K562 (cell line): ENCODE results near the gene TANGO6. TPM values are rescaled to one million over a fixed set of nuclear protein-coding genes. Genes with fewer than 3 reads are reported as not detected.

Source experiments
- ATAC-seq: fragments of 200-7000 bp; cut with Tn5 transposase; 3 replicates; pipeline ENCODE4 v1.9.1; 2020; ENCODE audit warnings: moderate library complexity
- BruUV-seq: library from RNA; stranded (reverse); fragments of 400-500 nt; replicated peaks from 2 replicates; lab custom pipeline; 2021; lab: Mats Ljungman, UMichigan
- CTCF ChIA-PET: fragments of 300-600 bp; formaldehyde crosslinking; extraction: SDS; loops from one replicate; lab custom pipeline; 2021; ENCODE audit warnings: low intra/inter-chr PET ratio; lab: Yijun Ruan, JAX
- POLR2A ChIA-PET: fragments of 300-600, 350-650 bp; sonication (Branson Sonifier 250); formaldehyde crosslinking; extraction: SDS; loops from one replicate; lab custom pipeline; 2021; ENCODE audit warnings: antibody characterized with exemption, inconsistent platforms; lab: Yijun Ruan, JAX
- DNase-seq, 4 experiments: peaks; one replicate each; pipeline versions ENCODE4 v3.0.0 to v3.0.0-alpha.2; 2011 to 2018; ENCODE audit warnings: low spot score in 3 of 4, mixed read lengths in 3 of 4; ENCODE audit errors: extremely low read depth in 1 of 4
- FAIRE-seq: peaks from 2 replicates; lab custom pipeline; 2011; peaks lifted over from hg19 to GRCh38; lab: Jason Lieb, UNC
- H2AFZ ChIP-seq: 2 replicates; pipeline ENCODE4 v1.6.0; 2011; ENCODE audit warnings: low read depth, low read length, control low read depth, inconsistent platforms
- H3K27ac ChIP-seq: fragments of 200-600 bp; 3 replicates; pipeline ENCODE4 v1.8.0; 2011; ENCODE audit warnings: low read depth, mild to moderate bottlenecking, control low read depth, inconsistent platforms, low read length, moderate library complexity, mixed read lengths; ENCODE audit errors: extremely low read depth
- H3K27me3 ChIP-seq, 2 experiments: fragments of 300-600 bp in 1 of 2; 2 replicates in 1 of 2; 3 replicates in 1 of 2; pipeline versions ENCODE4 v1.6.0 to v1.8.0; 2011; ENCODE audit warnings: inconsistent platforms in 2 of 2, low read length in 2 of 2, mild to moderate bottlenecking in 1 of 2, mixed read lengths in 1 of 2, moderate library complexity in 1 of 2; ENCODE audit not compliant: control insufficient read depth in 2 of 2, insufficient read depth in 2 of 2
- H3K36me3 ChIP-seq: fragments of 300-600 bp; 3 replicates; pipeline ENCODE4 v1.8.0; 2011; ENCODE audit warnings: mild to moderate bottlenecking, low read length, inconsistent platforms; ENCODE audit not compliant: control insufficient read depth, insufficient read depth
- H3K4me1 ChIP-seq, 2 experiments: fragments of 200-600 bp in 1 of 2; replicated peaks in 1 of 2; 2 replicates in 1 of 2; 3 replicates in 1 of 2; pipeline versions ENCODE4 v1.5.1 to v1.8.0; 2011; ENCODE audit warnings: inconsistent platforms in 2 of 2, low read length in 2 of 2, mild to moderate bottlenecking in 1 of 2, mixed read lengths in 1 of 2, moderate library complexity in 1 of 2; ENCODE audit not compliant: control insufficient read depth in 2 of 2, insufficient read depth in 2 of 2
- H3K4me2 ChIP-seq: 2 replicates; pipeline ENCODE4 v1.6.1; 2011; ENCODE audit warnings: low read length, control low read depth, inconsistent platforms, mixed read lengths; ENCODE audit not compliant: insufficient read depth
- H3K4me3 ChIP-seq: fragments of 200-600 bp; sonication (generic), shearing (Covaris generic); 2 replicates; pipeline ENCODE4 v1.5.1; 2016; ENCODE audit warnings: control low read depth, inconsistent platforms
- H3K79me2 ChIP-seq: fragments of 200-600 bp; 3 replicates; pipeline ENCODE4 v1.8.0; 2011; ENCODE audit warnings: low read length, inconsistent platforms; ENCODE audit not compliant: control insufficient read depth, insufficient read depth
- H3K9ac ChIP-seq, 2 experiments: 2 replicates each; pipeline versions ENCODE4 v1.6.0 to v1.6.1; 2011; ENCODE audit warnings: low read depth in 2 of 2, low read length in 2 of 2, control low read depth in 1 of 2, inconsistent platforms in 1 of 2, mild to moderate bottlenecking in 1 of 2, mixed read lengths in 1 of 2; ENCODE audit not compliant: insufficient read depth in 1 of 2
- H3K9me1 ChIP-seq: one replicate; pipeline ENCODE4 v1.6.0; 2011; ENCODE audit warnings: inconsistent platforms, mild to moderate bottlenecking, low read length, moderate library complexity; ENCODE audit not compliant: control insufficient read depth, insufficient read depth
- H3K9me3 ChIP-seq: replicated peaks from 2 replicates; pipeline ENCODE4 v1.5.1; 2011; ENCODE audit warnings: low read depth, low read length, inconsistent platforms; ENCODE audit not compliant: control insufficient read depth, insufficient read depth
- H4K20me1 ChIP-seq: replicated peaks from 2 replicates; pipeline ENCODE4 v1.6.1; 2011; ENCODE audit warnings: low read length, inconsistent platforms, mixed read lengths; ENCODE audit not compliant: control insufficient read depth, insufficient read depth
- KLF1 ChIP-seq: fragments of 450-650 bp; IDR thresholded peaks from 2 replicates; pipeline ENCODE4 v1.6.1; 2016; ENCODE audit warnings: missing genetic modification characterization, missing compliant biosample characterization
- POLR2G ChIP-seq: fragments of 200-400 bp; formaldehyde crosslinking; IDR thresholded peaks from 2 replicates; pipeline ENCODE4 v1.6.1; 2017; ENCODE audit warnings: low read depth, mild to moderate bottlenecking, antibody characterized with exemption, low read length, moderate library complexity
- POLR3G ChIP-seq: IDR thresholded peaks from 2 replicates; pipeline ENCODE4 v1.6.1; 2011; ENCODE audit not compliant: insufficient read length, insufficient replicate concordance; ENCODE audit errors: extremely low read depth
- SUPT5H ChIP-seq: fragments of 450-650 bp; IDR thresholded peaks from 2 replicates; pipeline ENCODE4 v1.6.1; 2016
- ZNF384 ChIP-seq: IDR thresholded peaks from 2 replicates; pipeline ENCODE4 v1.6.1; 2012; ENCODE audit warnings: low read depth, low read length, improper control_type of control experiment
- WGBS: fragments of 100-300 bp; shearing (Covaris generic); methylation state at CpG from one replicate; pipeline ENCODE4 v1.1.6; 2016; ENCODE audit warnings: low coverage, mixed read lengths; ENCODE audit not compliant: insufficient coverage; ENCODE audit errors: missing lambda C conversion rate; 5-methylcytosine and 5-hydroxymethylcytosine counted together
- in situ Hi-C: fragments of 300-500 bp; cut with MboI; formaldehyde crosslinking; loops from 4 replicates; pipeline ENCODE4 v1.15.0; 2018; ENCODE audit warnings: inconsistent platforms, mixed read lengths
- intact Hi-C: fragments of 100-400 bp; cut with micrococcal nuclease; formaldehyde crosslinking; loops from 2 replicates; pipeline ENCODE4 v1.14.2; 2022
- polyA plus RNA-seq, 8 experiments: library from polyadenylated mRNA; depleted of rRNA in 4 of 8; stranded (reverse) in 5 of 8; unstranded in 3 of 8; fragments of >200 nt; fragmentation: Nextera tagmentation in 2 of 8; fragmentation: Illumina TruSeq in 1 of 8; extraction: Ambion mirVana in 2 of 8; extraction: Trizol in 1 of 8; gene quantifications; 2 replicates each; pipeline versions ENCODE4 v1.2.1 to v1.2.3, GENCODE V29; 2011 to 2014; ENCODE audit warnings: inconsistent platforms in 1 of 8, missing spikeins in 1 of 8
- total RNA-seq, 7 experiments: library from RNA; depleted of rRNA in 6 of 7; stranded (reverse); fragments of >200 nt in 6 of 7; fragmentation: Illumina TruSeq in 2 of 7; extraction: Trizol in 2 of 7; gene quantifications; 2 replicates each; pipeline versions ENCODE4 v1.2.1 to v1.2.3, GENCODE V29; 2011 to 2021; ENCODE audit warnings: low replicate concordance in 1 of 7
- TF ChIP-seq, protein P1 (sequence below): fragments of 250-450 bp; sonication (Bioruptor Pico); IDR thresholded peaks from 2 replicates; pipeline ENCODE4 v1.5.0; 2020; ENCODE audit warnings: mild to moderate bottlenecking, borderline replicate concordance

TANGO6 gene
- total and polyA plus RNA-seq, 9 of the 15 experiments (the other 6 are each of a cell fraction or from before 2014, with no cell fraction given): 1.6 to 15.2 (median 9.6) TPM

DNA sequence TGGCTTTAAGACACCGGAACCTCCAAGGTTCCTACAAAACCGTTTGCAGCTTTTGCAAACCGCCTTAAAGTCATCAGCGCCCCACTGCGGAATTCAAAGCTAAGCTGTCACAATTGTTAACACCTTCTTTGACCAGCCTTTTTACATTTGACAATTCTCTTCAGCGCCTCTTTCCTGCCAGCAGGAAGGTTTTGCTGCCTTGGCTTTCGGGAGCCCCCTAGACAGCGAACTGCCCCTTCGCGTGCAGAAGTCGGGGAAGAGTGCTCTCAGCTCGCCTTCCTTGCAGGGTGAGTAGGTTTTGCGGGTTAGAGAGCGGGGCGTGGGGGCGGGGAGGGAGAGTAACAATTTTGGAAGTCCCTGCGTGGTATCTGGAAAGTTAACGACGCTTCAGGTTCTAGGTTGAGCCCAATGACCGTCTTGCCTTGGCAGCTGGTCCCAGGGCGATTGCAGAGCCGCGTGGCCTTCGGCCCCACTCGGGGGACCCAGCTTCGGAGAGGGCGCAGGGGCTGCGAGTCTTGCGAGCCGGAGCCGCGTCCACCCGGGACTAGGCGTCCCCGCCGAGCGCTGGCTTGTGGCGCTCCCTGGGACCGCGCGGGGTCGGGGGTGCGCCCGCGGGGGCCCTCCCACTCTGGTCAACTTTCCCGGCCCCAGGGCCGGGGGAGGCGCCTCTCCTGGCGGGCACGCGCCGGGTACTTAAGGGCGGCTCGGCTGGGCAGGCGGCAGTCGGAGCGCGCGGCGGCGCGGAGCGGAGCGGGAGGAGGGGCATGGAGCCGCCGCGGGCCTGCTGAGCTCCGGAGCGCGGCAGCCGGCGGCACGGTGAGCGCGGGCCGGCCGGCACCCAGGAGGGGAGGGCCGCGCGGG lies 262.4 kb downstream of the TANGO6 start, which contains the start of gene HAS3 (continued):
- TF ChIP-seq, protein P1, sequence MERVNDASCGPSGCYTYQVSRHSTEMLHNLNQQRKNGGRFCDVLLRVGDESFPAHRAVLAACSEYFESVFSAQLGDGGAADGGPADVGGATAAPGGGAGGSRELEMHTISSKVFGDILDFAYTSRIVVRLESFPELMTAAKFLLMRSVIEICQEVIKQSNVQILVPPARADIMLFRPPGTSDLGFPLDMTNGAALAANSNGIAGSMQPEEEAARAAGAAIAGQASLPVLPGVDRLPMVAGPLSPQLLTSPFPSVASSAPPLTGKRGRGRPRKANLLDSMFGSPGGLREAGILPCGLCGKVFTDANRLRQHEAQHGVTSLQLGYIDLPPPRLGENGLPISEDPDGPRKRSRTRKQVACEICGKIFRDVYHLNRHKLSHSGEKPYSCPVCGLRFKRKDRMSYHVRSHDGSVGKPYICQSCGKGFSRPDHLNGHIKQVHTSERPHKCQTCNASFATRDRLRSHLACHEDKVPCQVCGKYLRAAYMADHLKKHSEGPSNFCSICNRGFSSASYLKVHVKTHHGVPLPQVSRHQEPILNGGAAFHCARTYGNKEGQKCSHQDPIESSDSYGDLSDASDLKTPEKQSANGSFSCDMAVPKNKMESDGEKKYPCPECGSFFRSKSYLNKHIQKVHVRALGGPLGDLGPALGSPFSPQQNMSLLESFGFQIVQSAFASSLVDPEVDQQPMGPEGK: no peak
- TF ChIP-seq SUPT5H (no peak), ZNF384 (0 out of 2 replicates have a peak, but pooled peaks have one; percentile 5), POLR3G (no peak)

DNA sequence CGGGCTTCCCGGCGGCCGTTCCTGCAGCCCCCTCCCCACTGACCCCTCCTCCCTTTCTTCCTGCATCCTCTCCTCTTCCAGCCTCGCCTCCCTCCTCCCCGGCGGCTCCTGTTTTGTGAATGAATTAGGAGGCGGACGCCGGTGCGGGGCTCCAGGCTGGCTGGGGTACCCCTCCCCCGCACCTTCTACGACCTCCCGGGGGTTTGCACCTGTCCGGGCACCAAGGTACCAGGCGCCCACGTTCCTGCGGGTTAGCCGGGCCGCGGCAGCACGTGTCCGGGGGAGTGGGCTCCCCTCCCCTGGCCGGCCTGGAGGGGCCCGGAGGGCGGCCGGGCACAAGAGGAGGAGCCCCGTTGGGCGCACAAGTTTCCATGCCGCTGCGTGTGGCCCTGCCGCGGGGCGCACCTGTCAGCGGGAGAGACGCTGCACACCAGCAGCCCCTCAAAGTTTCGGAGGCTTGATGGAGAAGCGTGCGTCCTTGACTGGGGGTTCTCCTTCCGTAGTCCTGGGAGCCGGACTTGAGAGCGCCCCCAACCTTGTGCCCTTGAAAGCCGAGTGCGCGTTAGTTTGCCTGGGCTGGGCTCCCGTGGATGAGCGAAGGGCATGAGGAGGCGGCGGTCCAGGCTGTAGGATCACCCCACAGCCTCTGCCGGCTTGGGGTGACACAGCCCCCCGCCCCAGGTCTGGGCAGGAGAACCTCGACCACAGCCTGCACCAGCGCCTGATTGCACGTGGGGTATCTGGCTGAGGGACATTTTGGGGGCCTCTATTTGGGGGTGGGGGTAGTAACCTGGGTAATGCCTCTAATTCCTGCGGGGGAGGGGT lies 263.4 kb downstream of the TANGO6 start:
- CTCF ChIA-PET: interaction anchor here (2.9 kb wide), 1 partner anchor 204 kb away, joined by 20 read pairs; no protein-coding TSS in a partner anchor
- H3K9ac ChIP-seq: peak overlapping the region in 1 of 2 experiments; percentile 92; a peak in 2 of 4 replicates
- POLR2A ChIA-PET: interaction anchor here (0.6 to 0.7 kb wide), 3 partner anchors 13 to 132 kb away, joined by 3 read pairs; no protein-coding TSS in a partner anchor
- no peak for FAIRE-seq
- H3K4me3 ChIP-seq: peak overlapping the region; percentile 65; the same call in 1 of the 2 replicates
- no peak overlapping the region for H2AFZ ChIP-seq
- intact Hi-C loops (loop anchor here (5.0 kb wide), 2 partner anchors 119 to 259 kb away; no protein-coding TSS in a partner anchor), in situ Hi-C loops (no loop called here)
- WGBS: 49% methylated on average over 21 of the region's 55 CpGs
- peaks cover 2 to 8% of the 10 kb centered on the region in 2 experiments; a peak in 1 of 5 replicates for H3K27me3 ChIP-seq
- H3K4me2 ChIP-seq: no peak overlapping the region
- H4K20me1 ChIP-seq: no peaks in the 10 kb centered on the region
- peak in 1 of 4 experiments; percentile 26 for DNase-seq
- TF ChIP-seq POLR2G: peak; percentile 27; the same call in 1 of the 2 replicates
- TF ChIP-seq KLF1: no peak
- H3K4me1 ChIP-seq: peaks cover 0 to 29% of the 10 kb centered on the region in 2 experiments; a peak in 4 of 5 replicates
- H3K79me2 ChIP-seq: no peaks in the 10 kb centered on the region
- BruUV-seq: no TSS peak
- no peaks in the 10 kb centered on the region for H3K9me1 ChIP-seq
- ATAC-seq: no peak
- no peaks in the 10 kb centered on the region for H3K9me3 ChIP-seq
- peaks cover 3% of the 10 kb centered on the region; the same call in 2 of the 3 replicates for H3K36me3 ChIP-seq
- H3K27ac ChIP-seq: no peak overlapping the region
